HUDEP-2 (cell line): ENCODE results near the gene PSTPIP2.
"Not testable (repeated sequence)": the region's sequence is repeated elsewhere in the genome, so short reads cannot be mapped to it uniquely, and the experiment has no call there.

Experiments used
- DNase-seq, 76 experiments: peaks; one replicate each; lab custom pipeline; 2025; ENCODE audit not compliant: unreplicated experiment in 76 of 76; lab: John Stamatoyannopoulos, UW

The PSTPIP2 gene

DNA sequence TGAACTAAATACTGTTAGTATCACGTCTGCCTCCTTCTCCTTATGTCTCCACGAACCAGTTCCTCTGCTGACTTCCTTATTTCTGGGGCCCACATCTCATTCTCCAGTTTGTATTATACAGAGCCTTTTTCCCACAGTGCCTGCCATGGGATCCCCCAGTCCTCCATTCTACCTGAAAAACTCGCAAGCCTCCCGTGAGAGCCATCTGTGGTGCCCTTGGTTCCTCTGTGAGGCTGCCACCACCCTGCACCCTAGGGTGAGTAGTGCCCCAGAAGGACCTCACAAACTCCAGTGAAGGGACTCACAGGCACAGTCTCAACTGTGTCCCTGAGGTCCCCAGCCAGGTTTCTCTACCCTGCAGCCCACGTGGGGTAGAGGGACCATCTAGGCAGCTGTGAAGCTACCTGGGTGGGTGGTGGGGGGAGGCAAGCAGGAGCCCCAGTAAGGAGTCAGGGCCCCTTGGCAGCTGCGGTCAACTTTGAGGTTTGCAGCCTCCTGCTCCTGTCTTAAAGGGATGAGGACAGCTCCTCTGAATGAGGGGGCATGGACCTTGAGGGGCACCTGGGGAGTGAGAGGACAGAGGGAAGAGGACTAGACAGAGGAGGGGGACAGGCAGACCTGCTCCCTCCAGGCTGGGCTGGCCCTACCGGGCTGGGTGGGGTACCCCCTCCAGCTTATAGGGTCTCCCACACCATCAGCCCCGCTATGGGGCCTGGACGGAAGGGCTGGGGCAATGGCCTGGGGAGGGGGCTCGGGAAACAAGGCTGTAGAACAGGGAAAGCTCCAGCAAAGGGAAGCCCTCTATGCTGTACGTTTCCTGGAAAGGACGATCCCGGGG, 1.0 kb downstream of the PSTPIP2 start:
- DNase-seq: peak in 31 of 76 experiments; percentile 3 to 72 (median 35)

DNA sequence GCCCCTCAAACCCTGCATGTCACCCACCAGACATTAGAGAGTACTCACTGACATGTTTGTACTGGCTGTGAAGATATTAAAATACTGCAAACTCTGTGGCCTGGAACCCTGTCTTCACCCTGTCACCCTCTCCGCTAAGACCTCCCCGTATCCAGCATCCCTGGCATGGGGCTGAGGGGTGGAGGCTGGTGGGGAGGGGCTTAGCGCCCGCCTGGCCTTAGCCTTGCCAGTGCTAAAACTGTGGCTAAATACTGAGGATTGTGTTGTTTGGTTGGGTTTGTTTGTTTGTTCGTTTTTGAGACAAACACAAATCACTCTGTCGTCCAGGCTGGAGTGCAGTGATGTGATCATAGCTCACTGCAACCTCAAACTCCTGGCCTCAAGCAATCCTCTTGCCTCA, 1.8 kb downstream of the PSTPIP2 start:
- DNase-seq: no peak

DNA sequence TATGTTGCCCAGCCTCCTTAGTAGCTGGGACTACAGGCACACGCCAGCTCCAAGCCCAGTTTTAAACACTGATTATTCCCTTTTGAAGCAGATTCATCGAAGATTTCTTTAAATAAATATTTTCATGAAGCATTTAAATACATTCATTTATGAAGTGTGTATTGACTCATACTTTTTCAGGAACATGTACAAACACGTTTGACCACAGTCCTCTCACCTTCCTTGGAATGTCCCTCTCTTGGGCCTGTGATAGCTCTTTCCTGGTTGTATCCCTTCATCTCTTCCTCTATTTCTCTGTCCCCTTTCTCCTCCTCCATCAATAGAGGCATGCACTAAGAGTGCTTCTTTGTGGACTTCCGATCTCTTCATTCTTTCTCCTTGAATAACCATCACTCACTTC, 2.5 kb downstream of the PSTPIP2 start:
- DNase-seq: no peak

DNA sequence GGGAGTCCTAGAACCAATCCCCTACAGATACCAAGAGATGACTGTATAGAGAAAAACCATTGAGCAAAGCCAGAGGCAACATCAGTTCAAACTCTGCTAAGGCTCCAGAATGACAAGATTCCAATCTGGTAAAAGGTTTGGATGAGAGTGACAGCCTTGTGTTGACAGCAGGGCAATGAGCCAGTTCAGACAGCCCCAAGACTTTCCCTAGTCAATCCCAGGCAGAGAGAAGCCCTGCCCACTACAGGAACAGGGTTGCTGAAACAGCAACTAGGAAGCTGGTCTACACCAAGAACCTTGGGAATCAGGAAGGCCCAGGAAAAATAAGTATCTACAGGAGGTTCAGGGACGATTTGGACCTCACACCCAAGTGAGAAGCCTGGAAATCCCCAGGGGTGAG, 3.3 kb downstream of the PSTPIP2 start:
- no peak for DNase-seq

DNA sequence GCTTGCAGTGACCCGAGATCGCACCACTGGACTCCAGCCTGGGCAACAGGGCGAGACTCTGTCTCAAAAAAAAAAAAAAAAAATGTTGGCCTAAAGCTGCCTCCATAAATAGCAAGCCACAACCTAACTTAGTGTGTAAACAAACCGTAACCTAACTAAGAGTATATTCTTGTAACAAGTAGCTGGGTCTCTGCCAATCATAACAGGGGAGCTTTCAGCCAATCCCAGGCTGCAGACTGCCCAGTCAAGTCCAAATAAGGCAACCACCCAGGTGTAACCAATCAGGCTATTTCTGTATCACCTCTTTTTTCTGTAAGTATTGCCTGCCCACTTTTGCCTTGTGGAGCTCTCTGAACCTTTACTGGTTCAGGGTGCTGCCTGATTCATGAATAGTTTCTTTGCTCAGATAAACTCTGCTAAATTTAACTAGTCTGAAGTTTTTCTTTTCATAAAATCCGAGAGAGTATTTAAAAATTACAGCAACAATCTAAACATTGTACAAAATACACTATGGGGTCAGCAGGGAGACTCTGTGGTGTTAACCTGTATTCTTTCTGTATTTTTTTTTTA, 4.5 kb downstream of the PSTPIP2 start:
- peak in 4 of 76 experiments; percentile 8 to 33 (median 30) for DNase-seq

DNA sequence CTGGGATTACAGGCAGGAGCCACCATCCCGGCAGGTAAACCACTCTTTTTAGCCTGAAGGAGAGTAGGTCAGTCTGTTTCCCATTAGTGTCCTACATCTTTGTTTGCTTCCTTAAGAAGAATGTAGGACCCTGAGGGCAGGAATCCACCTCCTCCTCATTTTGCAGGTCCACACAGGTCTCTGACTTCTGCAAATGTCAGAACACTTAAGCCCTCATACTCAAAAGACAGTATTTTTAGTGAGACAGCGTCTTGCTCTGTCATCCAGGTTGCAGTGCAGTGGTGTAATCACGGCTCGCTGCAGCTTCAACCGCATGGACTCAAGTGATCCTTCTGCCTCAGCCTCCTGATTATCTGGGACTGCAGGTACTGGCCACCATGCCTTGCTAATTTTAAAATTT, 9.3 kb downstream of the PSTPIP2 start:
- DNase-seq: no peak

DNA sequence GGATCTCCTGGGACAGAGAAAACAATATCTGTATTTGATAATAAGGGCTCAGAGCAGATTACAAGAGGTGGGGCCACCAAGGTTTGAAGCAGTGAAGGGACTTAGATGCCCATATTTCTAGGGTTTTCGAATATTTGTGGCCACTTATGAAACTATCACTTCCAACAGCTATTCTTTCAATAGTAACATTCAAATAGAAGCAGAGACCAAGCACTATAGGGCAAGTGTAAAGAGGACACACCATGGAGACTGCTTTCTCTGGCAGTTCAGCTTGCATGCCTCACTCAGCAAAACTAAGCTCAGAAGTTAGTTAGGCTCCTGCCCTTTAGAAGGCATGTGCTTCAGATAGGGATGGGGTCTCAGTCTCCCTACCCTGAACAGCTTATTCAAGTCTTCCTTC, 10.3 kb downstream of the PSTPIP2 start:
- no peak for DNase-seq

DNA sequence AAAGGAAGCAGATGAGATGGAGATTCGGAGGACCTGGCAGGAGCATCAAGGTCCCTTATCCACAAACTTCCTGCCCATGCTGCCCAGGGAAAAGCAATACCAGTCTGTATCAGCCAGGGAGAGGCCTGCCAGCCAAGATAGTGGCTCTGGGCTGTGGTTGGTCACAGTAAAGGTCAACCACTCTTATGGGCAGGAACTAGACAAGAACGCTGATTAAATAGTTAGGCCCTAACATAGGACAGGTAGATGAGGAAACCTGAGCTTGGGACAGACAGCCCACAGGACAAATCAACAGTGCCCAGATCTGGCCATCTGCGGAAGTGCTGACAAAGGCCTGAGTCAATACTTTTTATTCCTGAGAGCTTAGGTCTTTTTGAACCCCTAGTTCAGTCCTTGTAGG, 10.7 kb downstream of the PSTPIP2 start:
- peak in 32 of 76 experiments; percentile 7 to 67 (median 28) for DNase-seq

DNA sequence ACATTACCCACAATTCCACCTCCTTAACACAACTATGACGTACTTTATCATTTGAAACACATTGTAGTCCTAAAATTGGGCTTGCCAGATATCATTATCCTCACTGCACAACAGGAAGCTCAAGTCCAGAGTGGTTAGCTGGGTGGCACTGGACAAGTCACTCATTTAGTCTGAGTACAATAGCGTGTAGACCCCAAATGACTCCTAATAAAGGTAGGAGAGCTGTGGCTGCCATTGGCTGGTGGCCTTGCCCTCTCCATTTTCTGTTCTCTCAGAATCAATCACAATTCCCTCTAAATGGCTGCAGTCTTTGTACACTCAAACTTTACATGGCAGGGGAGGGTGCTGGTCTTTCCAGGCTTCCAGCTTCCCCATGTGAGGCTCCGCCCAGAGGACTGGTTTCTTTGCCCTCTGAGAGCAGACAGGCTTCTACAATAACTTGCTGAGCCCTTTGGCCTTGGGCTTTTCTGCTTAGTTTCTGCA, 11.7 kb downstream of the PSTPIP2 start:
- DNase-seq: peak in 72 of 76 experiments; percentile 21 to 93 (median 69)

DNA sequence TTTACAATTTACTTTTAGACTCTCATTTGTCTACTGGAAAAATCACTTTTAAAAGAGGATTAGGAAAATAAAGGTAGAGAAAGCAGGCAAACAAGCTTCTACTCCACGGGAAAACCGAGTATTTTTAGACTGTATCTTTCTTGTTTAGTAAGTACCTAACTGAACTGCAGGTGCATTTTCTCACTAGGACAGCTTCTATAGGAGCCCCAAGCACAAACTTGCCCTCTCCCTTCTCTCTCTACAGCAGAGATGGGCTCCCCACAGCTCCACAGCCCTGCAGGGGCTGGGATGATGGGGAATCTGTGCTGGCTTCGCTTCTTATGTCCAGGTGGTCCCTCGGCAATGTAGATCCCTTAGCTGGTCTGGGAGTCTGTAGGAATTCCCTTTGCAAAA, 16.2 kb downstream of the PSTPIP2 start:
- no peak for DNase-seq

DNA sequence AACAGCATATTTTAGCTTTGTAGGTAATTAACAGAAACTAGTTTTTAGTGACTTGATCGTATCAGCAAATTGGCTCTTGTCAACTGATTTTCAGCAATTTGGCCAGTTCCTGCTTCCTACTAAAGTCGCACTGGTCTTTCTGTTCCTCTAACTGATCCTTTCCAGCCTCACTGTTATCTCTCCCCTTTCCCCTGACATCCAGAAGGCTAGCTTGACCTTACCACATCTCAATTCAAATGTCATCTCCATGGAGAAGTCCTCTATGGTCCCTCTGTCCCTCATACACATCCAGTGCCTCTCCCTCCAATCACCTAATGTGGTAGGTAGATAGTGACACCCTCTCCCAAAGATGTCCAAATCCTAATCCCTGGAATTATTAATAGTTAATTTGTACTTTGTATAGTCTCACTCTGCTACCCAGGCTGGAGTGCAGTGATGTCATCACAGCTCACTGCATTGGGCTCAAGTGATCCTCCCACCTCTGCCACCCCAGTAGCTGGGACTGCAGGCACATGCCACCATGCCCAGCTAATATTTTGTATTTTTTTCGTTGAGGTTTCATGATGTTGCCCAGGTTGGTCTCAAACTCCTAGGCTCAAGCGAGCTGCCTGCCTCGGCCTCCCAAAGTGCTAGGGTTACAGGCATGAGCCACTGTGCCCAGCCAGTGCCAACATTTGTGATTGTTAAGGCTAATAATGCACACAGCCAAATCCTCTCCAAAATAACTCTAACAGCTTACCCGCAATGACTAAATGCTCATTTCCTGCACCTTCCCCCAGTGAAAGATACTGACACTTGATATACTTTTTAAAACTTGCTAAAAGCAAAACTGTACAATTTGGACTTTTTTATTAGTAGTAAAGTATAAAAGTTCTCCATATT, 16.9 kb downstream of the PSTPIP2 start:
- no peak for DNase-seq

DNA sequence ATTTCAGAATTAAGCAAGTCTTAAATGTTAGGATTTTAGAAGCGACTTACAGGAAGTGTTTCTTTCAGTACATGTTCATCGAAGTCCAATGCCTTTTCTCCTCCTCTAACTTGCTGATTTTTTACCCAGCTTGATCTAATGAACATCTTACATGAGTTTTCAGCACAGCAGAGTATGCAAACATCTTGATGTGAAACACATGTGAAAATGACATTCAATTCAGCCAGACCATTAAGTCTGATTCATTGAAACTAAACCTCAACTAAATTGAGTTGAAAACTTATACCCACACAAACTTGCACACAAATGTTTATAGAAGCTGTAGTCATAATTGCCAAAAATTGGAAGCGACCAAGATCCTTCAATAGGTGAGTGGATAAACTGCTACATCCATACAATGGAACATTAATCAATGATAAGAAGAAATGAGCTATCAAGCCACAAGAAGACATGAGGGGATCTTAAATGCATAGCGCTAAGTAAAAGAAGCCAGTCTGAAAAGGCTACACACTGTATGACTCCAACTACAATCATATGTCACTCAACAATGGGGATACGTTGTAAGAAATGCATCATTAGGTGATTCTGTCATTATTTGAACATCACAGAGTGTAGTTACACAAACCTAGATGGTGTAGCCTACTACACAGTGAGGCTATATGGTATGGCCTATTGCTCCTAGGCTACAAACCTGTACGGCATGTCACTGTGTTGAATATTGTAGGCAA, 18.5 kb downstream of the PSTPIP2 start:
- no peak for DNase-seq

DNA sequence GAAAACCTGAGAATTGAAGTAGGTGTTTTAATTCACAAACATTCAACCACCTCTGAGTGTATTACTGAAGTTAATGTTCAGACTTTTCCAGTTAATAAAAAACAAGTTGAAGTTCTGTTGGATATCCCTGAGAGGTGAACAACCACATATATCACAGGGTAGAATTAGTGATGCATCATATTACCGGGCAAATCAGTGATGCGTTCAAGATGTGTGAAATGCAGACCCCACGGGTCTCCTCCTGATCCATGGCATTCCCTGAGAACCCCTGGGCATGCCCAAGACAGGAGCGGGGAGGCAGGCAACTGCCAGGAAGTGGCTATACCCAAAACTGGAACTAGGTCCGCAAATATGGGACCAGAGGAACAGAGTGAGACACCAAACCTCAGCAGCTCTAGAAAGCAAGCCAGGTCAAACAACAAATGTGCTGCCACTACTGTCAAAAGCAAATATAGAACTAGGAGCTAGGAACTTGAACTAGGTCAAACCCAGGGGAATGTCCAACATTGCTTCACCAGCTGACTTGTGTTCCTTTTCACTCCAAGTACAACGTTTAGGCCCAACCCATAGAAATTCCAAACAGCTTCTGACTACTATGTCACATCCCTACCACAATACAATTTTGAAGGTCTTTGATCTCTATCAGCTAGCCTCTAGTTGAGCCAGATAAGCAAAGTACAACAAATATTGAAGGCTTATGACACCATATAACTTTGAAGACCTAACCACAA, 20.2 kb downstream of the PSTPIP2 start:
- DNase-seq: peak in 1 of 76 experiments; percentile 20

DNA sequence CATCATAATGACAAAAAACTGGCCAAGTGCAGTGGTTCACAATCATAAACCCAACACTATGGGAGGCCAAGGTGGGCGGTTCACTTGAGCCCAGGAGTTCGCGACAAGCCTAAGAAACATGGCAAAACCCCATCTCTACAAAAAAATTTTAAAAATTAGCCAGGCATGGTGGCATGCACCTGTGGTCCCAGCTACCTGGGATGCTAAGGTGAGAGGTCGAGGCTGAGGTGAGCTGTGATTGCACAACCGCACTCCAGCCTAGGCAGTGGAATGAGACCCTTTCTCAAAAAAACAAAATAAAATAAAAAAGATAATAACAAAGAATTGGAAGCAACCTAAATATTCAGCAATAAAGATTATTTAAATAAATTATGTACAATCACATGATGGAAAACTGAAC, 21.8 kb downstream of the PSTPIP2 start:
- DNase-seq: no peak

DNA sequence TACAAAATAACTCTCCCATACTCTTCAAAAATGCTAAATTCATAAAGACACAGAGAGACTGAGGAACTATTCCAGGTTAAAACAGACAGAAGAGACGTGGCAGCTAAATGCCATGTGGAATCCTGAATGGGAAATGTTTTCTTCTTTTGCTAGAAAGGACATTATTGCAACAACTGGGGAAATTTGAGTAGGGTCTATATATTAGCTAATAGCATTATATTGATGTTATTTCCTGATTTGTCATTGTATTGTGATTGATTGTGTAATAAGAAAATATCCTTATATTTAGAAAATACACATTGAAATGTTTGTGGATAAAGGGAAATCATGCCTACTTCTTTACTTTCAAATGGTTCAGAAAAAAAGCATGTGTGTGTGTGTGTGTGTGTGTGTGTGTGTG, 23.4 kb downstream of the PSTPIP2 start:
- DNase-seq: no peak

DNA sequence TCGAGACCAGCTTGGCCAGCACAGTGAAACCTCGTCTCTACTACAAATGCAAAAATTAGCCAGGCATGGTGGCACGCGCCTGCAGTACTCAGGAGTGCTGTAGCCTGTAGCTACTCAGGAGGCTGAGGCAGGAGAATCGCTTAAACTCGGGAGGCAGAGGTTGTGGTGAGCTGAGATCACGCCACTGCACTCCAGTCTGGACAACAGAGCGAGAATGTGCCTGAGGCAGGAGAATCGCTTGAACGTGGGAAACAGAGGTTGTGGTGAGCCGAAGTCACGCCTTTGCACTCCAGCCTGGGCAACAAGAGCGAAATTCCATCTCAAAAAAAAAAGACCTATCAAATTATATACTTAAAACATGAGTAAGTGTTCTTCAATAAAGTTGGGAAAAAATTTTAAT, 24.7 kb downstream of the PSTPIP2 start:
- not testable (repeated sequence) for DNase-seq

DNA sequence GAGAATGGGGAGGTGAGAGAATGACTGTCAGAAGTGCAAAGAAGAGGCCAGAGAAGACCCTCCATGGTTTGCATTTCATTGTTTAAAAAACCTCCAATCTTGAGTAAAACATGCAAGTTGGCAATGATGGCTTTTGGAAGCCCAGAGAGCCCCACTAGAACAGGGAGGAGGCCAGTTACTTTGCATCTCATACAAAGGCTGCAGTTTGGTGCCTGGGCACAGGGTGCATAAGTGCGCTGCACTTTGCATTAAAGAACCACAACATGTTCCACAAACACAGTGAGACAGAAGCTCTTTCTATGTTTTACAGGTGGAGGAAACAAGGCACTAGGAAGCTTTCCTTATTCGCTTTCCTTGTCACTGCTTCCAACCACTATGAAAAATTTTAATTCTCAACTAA, 25.4 kb downstream of the PSTPIP2 start:
- no peak for DNase-seq

DNA sequence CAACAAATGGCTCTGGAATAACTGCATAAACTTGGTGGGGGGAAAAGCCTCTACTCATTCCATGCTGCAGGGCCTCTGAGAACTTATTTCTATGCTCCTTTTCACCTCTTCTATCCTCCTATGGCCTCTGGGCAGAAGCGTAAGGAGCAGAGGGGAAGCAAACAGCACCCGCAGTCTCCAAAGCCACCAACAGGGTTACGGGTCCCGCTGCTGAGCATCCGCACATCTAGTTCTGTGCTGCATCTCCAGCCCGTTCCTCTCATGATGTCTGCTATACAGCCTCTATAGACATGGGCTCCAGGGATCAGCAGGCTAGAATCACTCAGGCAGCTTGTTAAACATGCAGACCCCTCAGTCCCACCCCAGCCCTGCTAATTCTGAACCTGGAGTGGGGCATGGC, 25.9 kb downstream of the PSTPIP2 start:
- no peak for DNase-seq

DNA sequence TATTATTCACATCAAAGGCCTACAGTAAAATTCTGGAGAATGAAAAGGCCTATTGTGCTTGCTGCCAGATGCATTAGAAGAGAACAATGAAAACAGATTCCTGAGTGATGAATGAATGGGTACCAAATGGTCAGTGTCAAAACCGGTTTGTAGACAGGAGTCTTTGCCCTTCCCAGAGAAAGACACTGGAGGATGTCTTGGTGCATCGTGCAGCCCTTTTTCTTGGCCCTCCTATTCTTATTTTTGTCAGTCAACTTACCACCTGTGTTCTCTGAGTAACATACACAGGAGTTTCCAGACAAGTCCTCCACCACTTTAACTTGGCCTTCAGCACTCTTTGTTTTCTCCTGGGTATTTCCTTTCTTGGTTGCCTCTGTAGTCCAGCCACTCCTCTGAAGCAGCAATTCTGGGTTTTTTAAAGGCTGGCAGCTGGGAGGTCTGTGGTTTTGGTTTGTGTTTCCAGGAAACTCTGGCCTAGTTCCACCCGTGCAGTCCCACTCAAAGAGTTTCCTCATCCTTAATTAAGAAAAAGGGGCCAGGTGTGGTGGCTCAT, 29.4 kb downstream of the PSTPIP2 start:
- DNase-seq: peak in 1 of 76 experiments; percentile 32

DNA sequence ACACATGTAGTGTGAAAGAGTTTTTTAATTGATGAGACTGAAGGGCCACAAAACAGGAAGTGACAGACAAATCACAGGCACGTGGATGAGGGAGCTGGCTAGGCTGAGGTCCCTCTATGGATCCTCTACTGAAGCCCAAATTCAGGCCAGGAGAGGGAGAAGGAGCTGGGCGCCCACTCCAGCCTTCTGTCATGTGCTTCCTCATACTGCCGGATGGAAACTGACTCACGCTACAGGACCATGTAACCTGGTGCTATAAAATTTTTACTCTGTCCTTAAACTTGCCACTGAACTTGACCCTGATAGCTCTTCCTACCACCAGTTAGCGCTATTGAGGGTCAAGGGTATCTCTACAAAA, 31.3 kb downstream of the PSTPIP2 start:
- peak in 1 of 76 experiments; percentile 27 for DNase-seq
